Stomach (tissue), 4 donors: ENCODE results near the gene B3GNT2.

Experiments
- POLR2AphosphoS5 ChIP-seq, 3 donors: sonication (generic); formaldehyde crosslinking; IDR thresholded peaks; one replicate each; pipeline ENCODE4 v1.6.1; 2016; ENCODE audit warnings: antibody characterized with exemption in 3 of 3
- TF ChIP-seq, protein P1 (sequence below), 7 experiments: fragments of 450-650 bp in 4 of 7; fragments of 200-600 bp in 3 of 7; sonication (generic) in 3 of 7; IDR thresholded peaks; one replicate each; pipeline ENCODE4 v1.5.1; 2016 to 2019; ENCODE audit warnings: antibody characterized with exemption in 7 of 7, control low read depth in 2 of 7, mild to moderate bottlenecking in 1 of 7

DNA sequence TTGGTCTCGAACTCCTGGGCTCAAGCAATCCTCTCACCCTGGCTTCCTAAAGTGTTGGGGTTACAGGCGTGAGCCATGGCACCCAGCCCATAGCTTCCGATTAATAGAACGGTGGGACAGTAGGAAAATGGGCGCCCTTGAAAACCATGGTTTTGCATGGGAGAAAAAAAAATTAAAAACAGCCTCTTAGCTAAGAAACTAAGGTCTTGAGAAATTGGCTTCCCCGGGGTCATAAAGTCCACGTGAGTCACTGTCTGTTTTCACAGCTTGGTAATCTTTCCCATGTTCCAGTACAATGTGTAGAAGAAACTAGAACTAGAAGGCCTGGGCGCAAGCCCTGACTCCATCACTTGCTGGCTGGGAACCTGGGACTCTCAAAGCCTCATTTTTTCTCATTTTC, 20.7 kb downstream of the B3GNT2 start:
- TF ChIP-seq, protein P1, sequence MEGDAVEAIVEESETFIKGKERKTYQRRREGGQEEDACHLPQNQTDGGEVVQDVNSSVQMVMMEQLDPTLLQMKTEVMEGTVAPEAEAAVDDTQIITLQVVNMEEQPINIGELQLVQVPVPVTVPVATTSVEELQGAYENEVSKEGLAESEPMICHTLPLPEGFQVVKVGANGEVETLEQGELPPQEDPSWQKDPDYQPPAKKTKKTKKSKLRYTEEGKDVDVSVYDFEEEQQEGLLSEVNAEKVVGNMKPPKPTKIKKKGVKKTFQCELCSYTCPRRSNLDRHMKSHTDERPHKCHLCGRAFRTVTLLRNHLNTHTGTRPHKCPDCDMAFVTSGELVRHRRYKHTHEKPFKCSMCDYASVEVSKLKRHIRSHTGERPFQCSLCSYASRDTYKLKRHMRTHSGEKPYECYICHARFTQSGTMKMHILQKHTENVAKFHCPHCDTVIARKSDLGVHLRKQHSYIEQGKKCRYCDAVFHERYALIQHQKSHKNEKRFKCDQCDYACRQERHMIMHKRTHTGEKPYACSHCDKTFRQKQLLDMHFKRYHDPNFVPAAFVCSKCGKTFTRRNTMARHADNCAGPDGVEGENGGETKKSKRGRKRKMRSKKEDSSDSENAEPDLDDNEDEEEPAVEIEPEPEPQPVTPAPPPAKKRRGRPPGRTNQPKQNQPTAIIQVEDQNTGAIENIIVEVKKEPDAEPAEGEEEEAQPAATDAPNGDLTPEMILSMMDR (IDR thresholded peaks at IDR 0.05) = no peak
- peak in 2 of 3 donors; percentile 23 to 25 for TF ChIP-seq POLR2AphosphoS5 (IDR thresholded peaks at IDR 0.05)
